Mesendoderm (in vitro differentiated cells): ENCODE data around the gene KRTAP10-7.

Experiments used
- DNase-seq: peaks from one replicate; pipeline ENCODE4 v3.0.0; 2013
- H2AK5ac ChIP-seq: 2 replicates; pipeline ENCODE4 v1.6.1; 2013; ENCODE audit warnings: low read length, inconsistent platforms
- H2BK120ac ChIP-seq: 2 replicates; pipeline ENCODE4 v1.6.1; 2013; ENCODE audit warnings: low read depth, mild to moderate bottlenecking, low read length, moderate library complexity, mixed read lengths
- H2BK15ac ChIP-seq: replicated peaks from 2 replicates; pipeline ENCODE4 v1.6.1; 2013; ENCODE audit warnings: low read depth, mild to moderate bottlenecking, moderate library complexity
- H2BK5ac ChIP-seq: 2 replicates; pipeline ENCODE4 v1.6.1; 2013; ENCODE audit warnings: low read length, inconsistent platforms
- H3K18ac ChIP-seq: 2 replicates; pipeline ENCODE4 v1.6.1; 2013; ENCODE audit warnings: mild to moderate bottlenecking, low read length, mixed read lengths
- H3K23ac ChIP-seq: one replicate; pipeline ENCODE4 v1.6.1; 2013; ENCODE audit warnings: low read length
- H3K27ac ChIP-seq: 2 replicates; pipeline ENCODE4 v1.5.1; 2013; ENCODE audit warnings: low read depth, mild to moderate bottlenecking, inconsistent platforms, low read length, moderate library complexity
- H3K27me3 ChIP-seq: 2 replicates; pipeline ENCODE4 v1.6.1; 2013; ENCODE audit warnings: low read length, control low read depth, mild to moderate bottlenecking, inconsistent platforms; ENCODE audit not compliant: insufficient read depth, poor library complexity
- H3K36me3 ChIP-seq: 2 replicates; pipeline ENCODE4 v1.6.1; 2013; ENCODE audit warnings: low read length, inconsistent platforms; ENCODE audit not compliant: control insufficient read depth, insufficient read depth
- H3K4ac ChIP-seq: one replicate; pipeline ENCODE4 v1.6.1; 2013; ENCODE audit warnings: low read depth, mild to moderate bottlenecking, low read length, moderate library complexity
- H3K4me1 ChIP-seq: 2 replicates; pipeline ENCODE4 v1.6.1; 2013; ENCODE audit warnings: low read depth, low read length, inconsistent platforms; ENCODE audit not compliant: control insufficient read depth
- H3K4me2 ChIP-seq: 2 replicates; pipeline ENCODE4 v1.6.1; 2013; ENCODE audit warnings: low read length
- H3K4me3 ChIP-seq: 2 replicates; pipeline ENCODE4 v1.5.1; 2013; ENCODE audit warnings: mild to moderate bottlenecking, low read length
- H3K56ac ChIP-seq: one replicate; pipeline ENCODE4 v1.6.1; 2013; ENCODE audit warnings: low read length
- H3K79me1 ChIP-seq: 2 replicates; pipeline ENCODE4 v1.6.1; 2013; ENCODE audit warnings: low read length, inconsistent platforms
- H3K79me2 ChIP-seq: 2 replicates; pipeline ENCODE4 v1.6.1; 2013; ENCODE audit warnings: mild to moderate bottlenecking, low read length; ENCODE audit not compliant: control insufficient read depth, insufficient read depth
- H3K9ac ChIP-seq: 2 replicates; pipeline ENCODE4 v1.6.1; 2013; ENCODE audit warnings: low read length, inconsistent platforms
- H4K5ac ChIP-seq: one replicate; pipeline ENCODE4 v1.6.1; 2013; ENCODE audit warnings: low read length
- H4K8ac ChIP-seq: one replicate; pipeline ENCODE4 v1.6.1; 2013; ENCODE audit warnings: low read depth, mild to moderate bottlenecking, control low read depth, low read length, moderate library complexity
- WGBS: extraction: QIAGEN DNeasy Blood & Tissue Kit; methylation state at CpG from one replicate; pipeline ENCODE4 v1.1.7; 2013; ENCODE audit warnings: low lambda C conversion rate, missing lambda C conversion rate; ENCODE audit not compliant: insufficient coverage; ENCODE audit errors: extremely low coverage; 5-methylcytosine and 5-hydroxymethylcytosine counted together

Gene KRTAP10-7

GRCh38 chr21:44628707-44629391 is 28.5 kb downstream of the KRTAP10-7 start:
- no peak overlapping the region for H2BK120ac ChIP-seq
- no peaks in the 10 kb centered on the region for H3K79me2 ChIP-seq
- no peak overlapping the region for H3K56ac ChIP-seq
- H3K79me1 ChIP-seq: no peaks in the 10 kb centered on the region
- no CpG with 5 or more reads among the region's 18 CpGs for WGBS
- no peak overlapping the region for H3K4me3 ChIP-seq
- no peaks in the 10 kb centered on the region for H3K4me1 ChIP-seq
- no peak overlapping the region for H3K18ac ChIP-seq
- H2BK5ac ChIP-seq: no peak overlapping the region
- no peak overlapping the region for H3K27ac ChIP-seq
- no peak overlapping the region for H2BK15ac ChIP-seq
- no peaks in the 10 kb centered on the region for H3K27me3 ChIP-seq
- no peak overlapping the region for H3K9ac ChIP-seq
- no peak overlapping the region for H4K5ac ChIP-seq
- no peak for DNase-seq
- no peak overlapping the region for H2AK5ac ChIP-seq
- H4K8ac ChIP-seq: no peak overlapping the region
- H3K36me3 ChIP-seq: no peaks in the 10 kb centered on the region
- no peak overlapping the region for H3K23ac ChIP-seq
- H3K4me2 ChIP-seq: no peak overlapping the region
- H3K4ac ChIP-seq: no peak overlapping the region

GRCh38 chr21:44630440-44630839 is 30.0 kb downstream of the KRTAP10-7 start:
- Histone ChIP-seq H3K9ac (no peak overlapping the region), H3K4me3 (no peak overlapping the region), H3K4me1 (no peaks in the 10 kb centered on the region), H3K23ac (no peak overlapping the region), H3K79me1 (no peaks in the 10 kb centered on the region), H3K27ac (no peak overlapping the region), H2BK15ac (no peak overlapping the region), H2AK5ac (no peak overlapping the region), H3K27me3 (no peaks in the 10 kb centered on the region), H2BK5ac (no peak overlapping the region), H3K18ac (no peak overlapping the region), H3K4ac (no peak overlapping the region), H2BK120ac (no peak overlapping the region), H4K5ac (no peak overlapping the region), H3K4me2 (no peak overlapping the region), H4K8ac (no peak overlapping the region), H3K79me2 (no peaks in the 10 kb centered on the region), H3K56ac (no peak overlapping the region), H3K36me3 (no peaks in the 10 kb centered on the region)
- DNase-seq: no peak
- no CpG with 5 or more reads among the region's 2 CpGs for WGBS

- Histone ChIP-seq H2BK5ac (no peak overlapping the region), H3K9ac (no peak overlapping the region), H3K36me3 (no peaks in the 10 kb centered on the region), H3K4me3 (no peak overlapping the region), H3K27ac (no peak overlapping the region), H3K56ac (no peak overlapping the region), H3K79me1 (no peaks in the 10 kb centered on the region), H3K23ac (no peak overlapping the region), H4K5ac (no peak overlapping the region), H2AK5ac (no peak overlapping the region), H3K18ac (no peak overlapping the region), H2BK15ac (no peak overlapping the region), H4K8ac (no peak overlapping the region), H3K4ac (no peak overlapping the region), H3K4me2 (no peak overlapping the region), H3K4me1 (no peaks in the 10 kb centered on the region), H3K79me2 (no peaks in the 10 kb centered on the region), H3K27me3 (no peaks in the 10 kb centered on the region), H2BK120ac (no peak overlapping the region)
- no peak for DNase-seq
- WGBS: no CpG with 5 or more reads among the region's 1 CpG
Observed at GRCh38 chr21:44632067-44632466, 31.7 kb downstream of the KRTAP10-7 start.

- Histone ChIP-seq H3K56ac (no peak overlapping the region), H3K27me3 (no peaks in the 10 kb centered on the region), H3K4me3 (no peak overlapping the region), H2BK15ac (no peak overlapping the region), H3K4me2 (no peak overlapping the region), H4K8ac (no peak overlapping the region), H3K9ac (no peak overlapping the region), H3K79me1 (no peaks in the 10 kb centered on the region), H3K4ac (no peak overlapping the region), H3K79me2 (no peaks in the 10 kb centered on the region), H2BK5ac (no peak overlapping the region), H3K36me3 (no peaks in the 10 kb centered on the region), H3K18ac (no peak overlapping the region), H2BK120ac (no peak overlapping the region), H3K4me1 (no peaks in the 10 kb centered on the region), H3K27ac (no peak overlapping the region), H4K5ac (no peak overlapping the region), H2AK5ac (no peak overlapping the region), H3K23ac (no peak overlapping the region)
- DNase-seq: no peak
- WGBS: no CpG with 5 or more reads among the region's 15 CpGs
Observed at GRCh38 chr21:44636209-44637017, 36.0 kb downstream of the KRTAP10-7 start.

- no peak within 1 kb of the TSS for H2BK120ac ChIP-seq
- no peak within 1 kb of the TSS for H3K4me2 ChIP-seq
- H2AK5ac ChIP-seq: no peak within 1 kb of the TSS
- H3K79me1 ChIP-seq: no peaks in the 10 kb centered on the region
- no peak for DNase-seq
- H3K79me2 ChIP-seq: no peaks in the 10 kb centered on the region
- no peak within 1 kb of the TSS for H2BK5ac ChIP-seq
- no peak within 1 kb of the TSS for H4K5ac ChIP-seq
- no peak within 1 kb of the TSS for H3K9ac ChIP-seq
- H2BK15ac ChIP-seq: no peak within 1 kb of the TSS
- H3K23ac ChIP-seq: no peak within 1 kb of the TSS
- H3K27me3 ChIP-seq: no peaks in the 10 kb centered on the region
- WGBS: no CpG with 5 or more reads among the region's 21 CpGs
- H3K4me3 ChIP-seq: no peak within 1 kb of the TSS
- no peak within 1 kb of the TSS for H4K8ac ChIP-seq
- no peaks in the 10 kb centered on the region for H3K36me3 ChIP-seq
- H3K18ac ChIP-seq: no peak within 1 kb of the TSS
- no peak within 1 kb of the TSS for H3K27ac ChIP-seq
- H3K56ac ChIP-seq: no peak within 1 kb of the TSS
- H3K4me1 ChIP-seq: no peaks in the 10 kb centered on the region
- H3K4ac ChIP-seq: no peak within 1 kb of the TSS
Observed at GRCh38 chr21:44637018-44637850, 36.8 kb downstream of the KRTAP10-7 start, which contains the start of gene KRTAP10-10. Gene KRTAP10-10, plus strand, starts transcription at chr21:44637356. Its CDS starts 62 bp downstream, at chr21:44637418.
